ENCODE results near the gene SCN5A. TPM values are rescaled to one million over a fixed set of nuclear protein-coding genes. Genes with fewer than 3 reads are reported as not detected.

Gene SCN5A
- total RNA-seq, 2 donors from 2014 or later: 0.18 to 0.66 TPM

DNA sequence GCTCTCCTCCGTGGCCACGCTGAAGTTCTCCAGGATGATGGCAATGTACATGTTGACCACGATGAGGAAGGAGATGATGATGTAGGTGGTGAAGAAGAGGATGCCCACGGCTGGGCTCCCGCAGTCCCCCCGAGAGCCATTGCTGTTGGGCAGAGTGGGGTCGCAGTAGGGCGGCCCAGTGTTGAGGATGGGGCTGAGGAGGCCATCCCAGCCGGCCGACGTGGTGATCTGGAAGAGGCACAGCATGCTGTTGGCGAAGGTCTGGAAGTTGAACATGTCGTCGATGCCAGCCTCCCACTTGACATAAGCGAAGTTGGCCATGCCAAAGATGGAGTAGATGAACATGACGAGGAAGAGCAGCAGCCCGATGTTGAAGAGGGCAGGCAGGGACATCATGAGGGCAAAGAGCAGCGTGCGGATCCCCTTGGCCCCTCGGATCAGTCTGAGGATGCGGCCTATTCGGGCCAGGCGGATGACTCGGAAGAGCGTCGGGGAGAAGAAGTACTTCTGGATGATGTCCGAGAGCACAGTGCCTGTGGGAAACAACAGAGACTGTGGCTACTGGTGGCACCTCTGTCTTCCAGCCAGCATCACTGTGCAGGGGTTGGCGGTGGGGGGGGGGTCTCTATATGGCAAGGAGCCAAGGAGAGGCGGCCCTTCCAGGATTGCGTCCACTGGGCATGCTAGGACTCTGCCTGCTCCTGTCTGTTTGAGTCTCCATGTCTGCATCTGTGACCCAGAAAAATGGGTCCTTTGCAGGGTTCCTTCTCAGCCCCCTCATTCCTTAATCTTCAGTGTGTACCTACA, 98.3 kb downstream of the SCN5A start:
- no peak overlapping the region for H3K27ac Mint-ChIP-seq
- ATAC-seq (no peak), DNase-seq (ENCODE audit: low spot score in 2 of 2) (no peak)
- no peaks in the 10 kb centered on the region for H3K36me3 Mint-ChIP-seq
- H3K9me3 Mint-ChIP-seq: no peaks in the 10 kb centered on the region

DNA sequence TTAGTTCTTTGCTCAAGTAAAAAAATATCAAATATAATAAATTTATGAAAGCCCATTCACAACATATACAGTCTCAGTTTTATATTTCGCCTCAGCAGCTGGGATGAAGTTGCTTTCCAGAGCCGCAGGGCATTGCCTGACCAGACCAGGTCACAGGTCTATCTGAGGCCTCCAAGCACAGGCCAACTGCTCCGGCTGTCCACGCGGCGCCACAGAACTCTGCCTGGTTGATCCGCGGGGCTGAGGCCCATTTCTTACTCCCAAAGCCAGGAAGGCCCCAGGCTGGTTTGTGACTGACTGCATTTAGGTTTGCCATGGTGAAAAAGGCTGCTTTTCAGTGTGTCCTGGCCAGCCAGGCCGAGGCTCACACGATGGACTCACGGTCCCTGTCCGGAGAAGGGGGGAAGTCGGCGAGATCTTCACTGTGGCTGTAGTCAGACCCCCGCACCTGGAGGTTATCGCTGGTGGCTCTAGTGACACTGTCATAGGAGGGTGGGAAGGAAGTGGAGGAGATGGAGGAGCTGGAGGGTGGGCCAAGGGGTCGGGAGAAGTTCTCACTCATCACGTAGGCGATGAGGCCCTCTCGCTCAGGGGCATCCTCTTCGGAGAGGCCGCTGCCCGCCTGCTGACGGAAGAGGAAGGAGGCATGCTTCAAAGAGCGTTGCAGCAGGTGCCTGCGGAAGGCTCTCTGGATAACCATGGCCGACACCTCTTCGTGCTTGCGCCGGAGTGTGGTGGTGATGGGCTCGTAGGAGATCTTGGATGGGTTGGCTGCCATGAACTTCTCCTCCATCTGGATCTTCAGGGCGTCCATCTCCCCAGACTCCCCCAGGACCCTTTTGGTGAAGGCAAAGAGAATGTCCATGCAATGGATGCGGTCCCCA, 99.3 kb downstream of the SCN5A start:
- no peak for DNase-seq (ENCODE audit: low spot score in 2 of 2)
- Mint-ChIP-seq H3K27ac (no peak overlapping the region), H3K36me3 (no peaks in the 10 kb centered on the region), H3K9me3 (no peaks in the 10 kb centered on the region)
- no peak for ATAC-seq

DNA sequence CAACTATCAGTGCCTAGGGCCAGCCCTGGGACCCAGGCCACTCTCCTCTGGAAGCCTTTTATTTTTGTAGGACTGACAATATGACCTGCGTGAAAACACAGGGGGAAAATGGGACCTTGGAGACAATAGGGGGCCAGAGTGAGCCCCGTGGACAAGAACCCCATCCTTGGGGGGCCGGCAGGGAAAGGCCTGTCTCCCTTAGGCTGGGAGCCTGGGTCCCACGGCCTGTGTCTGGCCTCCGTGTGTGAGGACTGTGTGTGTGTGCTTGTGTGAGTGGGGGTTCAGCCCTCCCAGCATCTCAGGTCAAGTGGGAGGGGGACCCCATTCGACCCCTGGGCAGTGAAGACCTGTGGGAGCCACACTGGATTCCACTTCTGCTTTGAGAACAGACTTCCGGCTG, 100.0 kb downstream of the SCN5A start:
- Mint-ChIP-seq H3K9me3 (no peaks in the 10 kb centered on the region), H3K36me3 (no peaks in the 10 kb centered on the region), H3K27ac (no peak overlapping the region)
- DNase-seq (ENCODE audit: low spot score in 2 of 2): no peak
- ATAC-seq: no peak

DNA sequence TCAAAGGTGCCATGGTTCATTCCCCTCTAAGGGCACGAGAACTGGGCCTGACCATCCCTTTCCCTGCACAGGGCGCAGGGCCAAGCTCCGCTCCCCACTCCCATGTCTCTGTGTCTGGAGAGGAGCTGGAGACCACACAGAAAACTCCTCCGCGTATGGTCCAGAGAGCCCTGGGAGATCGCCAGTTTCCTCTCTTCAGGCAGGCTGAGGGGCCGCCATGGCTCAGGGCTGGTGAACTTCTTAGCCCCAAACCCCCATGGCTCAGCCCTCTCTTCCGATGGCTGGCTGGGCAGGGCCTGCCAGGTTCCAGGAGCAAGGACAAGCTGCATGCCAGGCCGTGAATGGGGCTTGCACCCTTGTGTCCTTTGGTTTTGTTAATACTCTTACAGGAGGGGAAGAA, 100.4 kb downstream of the SCN5A start:
- Mint-ChIP-seq H3K9me3 (no peaks in the 10 kb centered on the region), H3K27ac (no peak overlapping the region), H3K36me3 (no peaks in the 10 kb centered on the region)
- DNase-seq (ENCODE audit: low spot score in 2 of 2) (no peak), ATAC-seq (no peak)

DNA sequence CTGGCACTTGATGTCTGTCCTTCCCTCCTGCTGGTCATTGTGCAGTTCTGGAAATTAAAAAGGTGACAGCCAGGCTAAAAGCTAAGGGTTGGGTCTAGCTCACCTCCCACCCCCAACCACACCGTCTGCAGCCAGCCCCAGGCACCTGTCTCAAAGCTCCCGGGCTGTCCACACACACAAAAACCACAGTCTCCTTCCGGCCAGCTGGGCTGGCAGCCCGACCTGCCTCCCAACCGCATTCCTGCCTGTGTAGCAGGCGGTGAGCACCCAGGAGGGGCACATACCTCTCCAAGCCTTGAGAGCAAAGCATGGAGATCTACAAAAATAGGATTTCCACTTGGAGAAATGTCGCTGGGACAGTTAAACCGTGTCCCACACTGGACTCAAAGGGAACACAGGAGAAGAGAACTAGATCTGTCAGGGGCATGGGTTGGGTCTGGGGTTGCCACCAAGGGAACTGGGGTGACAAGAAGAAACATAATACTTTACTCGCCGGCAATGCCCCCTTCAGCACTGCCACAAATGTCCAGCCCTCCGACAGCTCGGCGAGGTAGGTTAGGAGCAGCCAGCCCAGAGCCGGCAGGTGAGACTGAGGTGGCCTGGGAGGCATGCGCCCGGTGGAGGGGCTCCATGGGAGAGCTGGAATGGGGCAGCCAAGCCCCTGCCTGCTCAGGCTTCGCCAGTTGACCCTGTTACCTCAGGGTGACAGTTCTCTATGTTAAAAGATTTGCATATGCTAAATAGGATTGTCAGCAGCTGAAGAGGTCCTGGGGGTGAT, 101.1 kb downstream of the SCN5A start:
- Mint-ChIP-seq H3K27ac (no peak overlapping the region), H3K36me3 (no peaks in the 10 kb centered on the region), H3K9me3 (no peaks in the 10 kb centered on the region)
- DNase-seq (ENCODE audit: low spot score in 2 of 2) (no peak), ATAC-seq (no peak)

DNA sequence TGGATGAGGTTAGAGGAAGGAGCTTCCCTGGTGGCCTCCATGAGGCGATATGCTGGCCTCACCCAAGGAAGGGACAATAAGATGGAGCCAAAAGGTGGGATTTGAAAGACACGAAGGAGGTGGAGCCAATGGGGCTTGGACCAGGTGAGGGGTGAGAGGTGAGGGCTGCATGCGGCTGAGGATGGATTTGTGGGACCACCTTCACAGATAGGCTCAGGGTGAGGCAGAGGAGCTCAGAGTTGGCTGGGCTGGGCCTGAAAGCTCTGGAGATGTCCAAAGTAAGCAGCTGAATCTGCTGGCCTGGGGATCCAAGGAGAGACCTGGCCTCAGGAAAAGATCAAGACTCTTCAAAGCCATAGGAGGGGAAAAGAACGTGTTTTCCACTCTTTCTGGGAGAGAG, 103.5 kb downstream of the SCN5A start:
- no peak for ATAC-seq
- H3K36me3 Mint-ChIP-seq: no peaks in the 10 kb centered on the region

DNA sequence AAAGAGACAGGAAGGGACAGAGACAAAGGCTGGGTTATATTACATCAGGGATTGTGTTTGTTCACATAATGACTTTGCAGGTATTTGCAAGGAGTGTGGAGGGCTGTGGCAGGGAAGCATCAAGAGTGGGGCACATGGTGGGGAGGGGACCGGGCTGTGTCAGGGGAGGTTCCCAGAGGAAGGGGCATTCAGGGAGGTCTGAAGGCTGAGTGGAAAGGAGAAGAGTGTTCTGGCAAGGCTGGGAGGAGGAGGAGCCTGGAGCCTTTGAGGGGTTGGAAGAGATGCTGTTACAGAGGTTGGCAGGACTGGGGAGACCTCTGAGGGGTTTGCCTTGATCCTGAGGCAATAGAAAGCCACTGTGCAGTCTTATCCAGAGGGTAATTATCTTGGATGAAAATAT, 103.9 kb downstream of the SCN5A start:
- H3K9me3 Mint-ChIP-seq: no peaks in the 10 kb centered on the region
- DNase-seq (ENCODE audit: low spot score in 2 of 2) (no peak), ATAC-seq (no peak)
- H3K27ac Mint-ChIP-seq: peak overlapping the region in 1 of 2 donors; percentile 53
- H3K36me3 Mint-ChIP-seq: no peaks in the 10 kb centered on the region

More for the DNA sequence above, 103.5 kb downstream of the SCN5A start:
- Mint-ChIP-seq H3K27ac (peak overlapping the region in 1 of 2 donors; percentile 13), H3K9me3 (no peaks in the 10 kb centered on the region)
- no peak for DNase-seq (ENCODE audit: low spot score in 2 of 2)

DNA sequence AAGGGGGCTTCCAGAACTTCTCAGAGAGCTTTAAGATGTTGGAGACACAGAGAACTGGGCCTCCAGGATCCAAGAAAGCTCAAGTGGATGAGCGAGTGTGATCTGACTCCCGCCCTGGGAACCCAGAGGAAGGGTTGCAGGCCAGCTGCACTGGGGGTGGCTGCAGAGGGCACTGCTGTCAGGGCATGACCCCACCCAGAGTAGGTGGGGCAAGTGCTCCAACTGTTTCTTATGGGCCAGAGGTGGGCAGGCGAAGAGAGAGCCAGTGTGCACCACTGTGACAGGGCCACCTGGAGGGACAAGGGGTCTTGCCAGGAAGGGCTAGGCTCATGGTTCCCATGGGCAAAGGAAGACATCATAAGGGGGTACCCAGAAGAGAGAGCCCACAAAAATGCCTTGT, 104.6 kb downstream of the SCN5A start:
- ATAC-seq: no peak
- Mint-ChIP-seq H3K36me3 (no peaks in the 10 kb centered on the region), H3K27ac (no peak overlapping the region)

DNA sequence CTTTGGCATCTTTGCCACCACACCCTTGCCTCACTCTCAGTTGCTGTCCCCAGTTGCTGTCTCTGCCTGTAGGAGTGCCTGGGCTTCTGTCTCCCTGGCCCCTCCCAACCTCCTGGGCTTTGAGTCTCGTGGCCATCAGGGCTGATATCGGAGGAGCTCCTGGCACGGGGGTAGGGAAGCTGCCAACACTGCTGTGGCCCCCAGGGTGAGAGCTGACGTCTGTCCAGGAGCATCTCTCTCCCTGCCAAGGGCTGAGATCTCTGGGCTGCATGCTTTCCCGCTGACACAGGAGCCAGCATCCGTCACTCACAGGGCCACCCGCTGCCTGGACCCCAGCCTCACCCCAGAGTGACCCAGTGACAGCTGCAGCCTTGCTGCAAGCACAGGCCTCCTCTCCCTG, 105.9 kb downstream of the SCN5A start:
- H3K9me3 Mint-ChIP-seq: no peaks in the 10 kb centered on the region
- H3K27ac Mint-ChIP-seq: no peak overlapping the region
- ATAC-seq: no peak
- no peak for DNase-seq (ENCODE audit: low spot score in 2 of 2)
- no peaks in the 10 kb centered on the region for H3K36me3 Mint-ChIP-seq

More for the DNA sequence above, 104.6 kb downstream of the SCN5A start:
- no peak for DNase-seq (ENCODE audit: low spot score in 2 of 2)
- no peaks in the 10 kb centered on the region for H3K9me3 Mint-ChIP-seq

DNA sequence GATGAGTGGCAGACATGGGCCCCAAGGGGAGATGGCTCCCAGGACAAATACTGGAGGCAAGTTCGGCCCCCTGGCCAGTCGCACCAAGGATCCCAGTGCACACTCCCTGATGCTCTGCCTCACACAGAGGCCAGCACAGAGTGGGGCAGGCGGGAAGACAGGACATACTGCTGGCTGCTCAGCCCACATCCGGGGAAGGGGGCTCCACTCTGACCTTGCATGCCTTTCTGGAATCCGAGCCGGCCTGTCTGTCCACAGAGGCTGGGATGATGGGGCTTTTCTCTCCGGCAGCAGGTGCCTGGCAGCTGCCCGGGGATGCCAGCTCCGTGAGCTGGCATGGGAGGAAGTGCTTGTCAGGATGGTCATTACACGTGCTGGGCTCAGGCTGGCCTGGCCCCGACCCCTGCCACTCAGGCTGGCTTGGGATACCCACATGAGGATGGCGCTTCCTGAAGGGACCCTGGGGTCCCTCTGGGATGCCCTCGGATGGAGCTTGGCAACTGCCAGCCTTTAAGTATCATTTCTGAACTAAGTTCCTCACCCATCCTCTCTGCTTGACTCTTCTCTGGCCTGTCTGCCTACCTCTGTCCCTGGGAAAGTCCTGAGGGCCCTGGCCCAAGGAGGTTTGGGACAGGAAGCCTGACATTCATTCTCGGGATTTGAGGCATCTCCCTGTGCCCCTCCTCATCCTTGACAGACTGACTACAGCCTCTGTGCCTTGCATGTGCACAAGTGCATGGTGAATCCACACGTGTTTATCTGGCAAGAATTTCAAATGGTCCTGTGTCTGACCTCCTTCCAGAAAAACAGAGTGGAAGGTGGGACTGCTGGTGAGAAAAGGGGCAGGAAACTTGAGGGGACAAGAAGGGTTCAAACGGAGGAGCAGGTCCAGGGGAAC, 106.8 kb downstream of the SCN5A start:
- DNase-seq (ENCODE audit: low spot score in 2 of 2) (no peak), ATAC-seq (no peak)
- H3K9me3 Mint-ChIP-seq: no peaks in the 10 kb centered on the region
- no peaks in the 10 kb centered on the region for H3K36me3 Mint-ChIP-seq
- no peak overlapping the region for H3K27ac Mint-ChIP-seq

DNA sequence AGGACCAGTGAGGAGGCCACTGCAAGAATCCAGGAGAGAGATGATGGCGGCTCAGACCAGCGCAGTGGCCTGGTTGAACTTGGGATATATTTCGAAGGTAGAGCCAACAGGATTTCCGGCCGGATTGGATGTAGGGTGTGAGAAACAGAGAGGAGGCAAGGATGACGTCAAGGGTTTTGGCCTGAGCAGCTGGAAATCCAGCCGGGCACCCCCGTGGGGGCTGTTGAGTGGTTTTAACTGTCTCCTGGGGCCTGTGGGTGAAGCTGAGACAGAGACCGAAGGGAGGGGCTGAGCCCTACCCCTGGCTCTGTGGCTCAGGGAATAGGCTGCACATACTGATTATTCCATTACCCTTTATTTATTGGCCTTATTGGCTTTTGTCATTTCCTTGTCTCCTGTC, 107.7 kb downstream of the SCN5A start:
- Mint-ChIP-seq H3K36me3 (no peaks in the 10 kb centered on the region), H3K27ac (peak overlapping the region in 1 of 2 donors; percentile 61), H3K9me3 (no peaks in the 10 kb centered on the region)
- ATAC-seq (no peak), DNase-seq (ENCODE audit: low spot score in 2 of 2) (no peak)

DNA sequence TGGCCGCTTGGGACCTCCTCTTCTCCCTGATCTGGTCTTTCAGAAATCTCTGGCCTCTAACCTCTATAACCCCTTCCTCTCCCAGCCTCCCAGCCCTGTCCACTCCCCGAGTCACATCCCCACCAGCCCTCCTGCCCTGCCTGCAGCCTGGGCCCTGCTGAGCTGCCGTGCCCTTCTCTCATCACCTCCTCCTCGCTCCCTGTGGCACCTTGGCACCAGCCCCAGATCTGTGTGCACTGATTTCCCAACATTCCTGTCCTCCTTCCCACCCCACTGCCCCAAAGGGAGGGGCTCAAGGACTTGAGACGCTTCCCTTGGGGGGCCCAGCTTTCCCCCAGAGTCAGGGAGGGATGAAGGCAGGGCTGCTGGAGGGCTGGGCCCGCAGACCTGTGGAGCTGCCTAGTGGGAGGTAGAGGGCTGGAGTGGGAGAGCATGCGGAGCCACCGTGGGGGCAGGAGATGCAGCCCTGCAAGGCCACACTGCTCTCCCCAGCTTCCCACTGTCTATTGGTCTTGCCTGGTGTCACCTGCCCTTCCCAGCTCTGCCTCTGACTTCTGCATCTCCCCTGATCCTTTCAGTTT, 110.6 kb downstream of the SCN5A start:
- peaks cover 4 to 8% of the 10 kb centered on the region in 2 donors for H3K36me3 Mint-ChIP-seq
- ATAC-seq (no peak), DNase-seq (ENCODE audit: low spot score in 2 of 2) (no peak)
- peak overlapping the region; percentile 24 to 61 for H3K27ac Mint-ChIP-seq
- no peaks in the 10 kb centered on the region for H3K9me3 Mint-ChIP-seq

DNA sequence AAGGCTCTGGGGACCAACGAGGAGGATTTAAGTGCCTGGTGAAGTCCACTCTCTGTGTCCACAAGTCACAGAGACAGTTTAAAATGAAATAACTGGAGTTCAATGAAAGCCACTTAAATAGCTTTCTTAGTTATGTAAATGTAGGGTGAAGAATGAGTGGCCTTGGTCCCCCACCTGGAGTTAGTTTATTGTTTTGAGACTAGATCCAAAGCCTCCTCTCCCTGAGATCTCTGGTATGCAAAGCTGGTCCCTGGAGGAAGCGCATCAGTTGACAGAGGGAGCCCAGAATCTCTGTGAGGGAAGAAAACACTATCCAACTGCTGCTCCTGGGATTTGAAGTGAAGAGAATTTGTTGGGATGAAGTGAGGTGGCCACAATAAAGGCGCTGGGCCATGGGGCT, 112.8 kb downstream of the SCN5A start:
- peak overlapping the region in 1 of 2 donors; percentile 43 for H3K27ac Mint-ChIP-seq

DNA sequence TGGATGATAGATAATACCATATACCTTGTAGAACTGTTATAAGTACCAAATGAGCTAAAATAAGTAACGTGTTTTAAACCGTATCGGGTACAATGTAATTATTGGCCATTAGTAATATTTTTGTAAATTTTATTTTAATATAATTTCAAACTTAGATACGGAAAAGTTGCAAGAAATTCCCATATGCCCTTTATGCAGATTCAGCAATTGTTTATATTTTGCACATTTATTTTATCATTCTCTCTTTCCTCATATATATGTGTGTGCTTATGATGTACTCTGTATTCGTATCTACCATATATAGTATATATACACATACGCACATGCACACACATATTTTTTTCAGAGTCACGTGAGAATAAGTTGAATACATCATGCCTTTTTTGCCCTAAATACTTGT, 114.9 kb downstream of the SCN5A start:
- no peak for DNase-seq (ENCODE audit: low spot score in 2 of 2)
- no peak for ATAC-seq

More for the DNA sequence above, 112.8 kb downstream of the SCN5A start:
- DNase-seq (ENCODE audit: low spot score in 2 of 2): no peak
- Mint-ChIP-seq H3K36me3 (peaks cover 4 to 8% of the 10 kb centered on the region in 2 donors), H3K9me3 (no peaks in the 10 kb centered on the region)
- ATAC-seq: no peak

DNA sequence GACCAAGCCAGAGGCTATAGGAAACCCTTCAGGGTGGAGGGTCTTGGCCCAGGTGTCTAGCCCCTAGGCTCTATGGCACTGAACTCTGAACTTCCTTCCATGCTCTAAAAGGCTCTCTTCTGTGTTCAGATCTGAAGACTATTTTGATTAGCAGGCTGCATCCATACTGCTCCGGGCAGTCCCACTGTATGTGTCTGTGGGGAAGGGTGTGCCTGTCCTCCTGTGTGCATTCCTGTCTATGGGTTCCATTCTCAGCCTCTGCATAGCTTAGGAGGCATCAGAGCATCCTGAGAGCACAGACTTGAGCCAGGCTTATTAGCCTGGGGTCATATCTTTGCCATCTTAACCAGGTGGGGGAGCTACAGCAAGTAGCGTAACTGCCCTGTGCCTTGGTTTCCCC, 115.3 kb downstream of the SCN5A start:
- no peak for DNase-seq (ENCODE audit: low spot score in 2 of 2)
- no peak for ATAC-seq
- no peaks in the 10 kb centered on the region for H3K9me3 Mint-ChIP-seq
- H3K36me3 Mint-ChIP-seq: peaks cover 4 to 8% of the 10 kb centered on the region in 2 donors
- H3K27ac Mint-ChIP-seq: no peak overlapping the region

More for the DNA sequence above, 114.9 kb downstream of the SCN5A start:
- Mint-ChIP-seq H3K9me3 (no peaks in the 10 kb centered on the region), H3K27ac (no peak overlapping the region), H3K36me3 (peaks cover 4 to 8% of the 10 kb centered on the region in 2 donors)

All from activated naive CD4-positive, alpha-beta T cell treated with anti-CD3 and anti-CD28 coated beads, Interleukin-2, amount 50 U/mL, for 72 hours (primary cell).